Stimulated activated CD8-positive, alpha-beta memory T cell treated with anti-CD3 and anti-CD28 coated beads, Interleukin-4, amount 100 ng/mL, for 24 hours (primary cell): ENCODE measurements around the gene JAZF1.

ENCODE experiments used
- DNase-seq: peaks from one replicate; pipeline ENCODE4 v3.0.0-alpha.2; 2020; ENCODE audit warnings: low read depth

The JAZF1 gene

DNA sequence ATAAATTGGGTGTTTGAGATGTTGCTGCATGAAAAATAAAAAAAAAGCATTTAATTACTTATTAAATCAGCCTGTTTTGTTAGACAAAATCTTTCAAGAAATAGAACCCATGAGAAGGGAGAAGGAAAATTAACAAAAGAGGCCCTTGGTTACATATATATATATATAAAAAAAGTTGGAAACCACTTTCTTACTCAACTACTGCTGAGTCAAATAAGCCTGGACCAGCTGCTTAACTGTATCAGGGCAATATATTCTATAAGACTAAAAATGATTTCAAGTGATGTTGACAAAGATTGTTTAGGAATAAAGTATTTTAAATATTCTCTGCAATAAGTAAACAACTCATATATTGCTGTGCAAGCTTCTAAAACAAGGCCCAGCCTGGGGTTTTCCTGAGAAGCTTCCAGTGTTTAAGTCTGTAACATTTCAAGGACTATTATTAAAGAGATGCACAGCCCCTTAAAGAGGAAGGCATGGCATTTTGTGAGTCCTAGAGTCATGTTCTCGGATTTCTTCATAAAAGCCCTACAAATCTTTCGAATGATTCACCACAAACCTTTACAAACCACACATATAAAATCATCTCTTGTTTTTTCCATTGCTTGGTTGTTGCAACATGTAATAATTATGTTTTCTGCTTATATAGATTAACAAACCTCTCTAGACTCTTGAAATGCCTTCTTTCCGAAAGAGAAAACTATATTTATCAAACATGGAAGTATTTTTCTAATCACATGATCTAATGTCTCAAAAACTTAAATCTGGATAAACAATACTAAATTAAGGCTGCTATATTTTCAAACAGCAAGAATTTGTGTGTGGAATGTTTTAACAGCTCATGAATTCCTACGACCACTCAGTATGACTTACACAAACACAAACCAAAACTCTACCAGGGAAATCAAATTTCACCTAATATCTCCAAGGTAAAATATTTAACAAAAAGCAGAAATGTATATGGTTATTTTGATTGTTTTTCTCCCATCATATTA is 14.3 kb downstream of the JAZF1 start:
- no peak for DNase-seq

DNA sequence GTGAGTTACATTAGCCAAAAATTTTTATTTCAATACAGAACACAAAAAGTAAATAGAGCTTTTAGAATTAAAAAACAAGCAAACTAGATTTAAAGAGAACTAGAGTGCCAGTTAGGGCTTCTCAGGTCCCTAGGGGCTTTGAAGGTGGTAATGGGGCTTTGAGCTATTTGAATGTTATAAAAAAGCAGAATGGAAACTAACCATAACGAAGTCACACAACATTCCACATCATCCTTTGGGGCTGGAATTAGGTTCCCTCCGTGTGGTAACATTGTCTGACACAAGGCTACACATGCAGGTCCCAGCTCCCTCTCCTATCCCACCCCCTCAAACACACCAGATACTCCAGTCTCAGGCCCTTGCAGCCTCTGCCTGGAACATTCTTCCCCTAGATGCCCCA is 15.3 kb downstream of the JAZF1 start:
- DNase-seq: no peak

DNA sequence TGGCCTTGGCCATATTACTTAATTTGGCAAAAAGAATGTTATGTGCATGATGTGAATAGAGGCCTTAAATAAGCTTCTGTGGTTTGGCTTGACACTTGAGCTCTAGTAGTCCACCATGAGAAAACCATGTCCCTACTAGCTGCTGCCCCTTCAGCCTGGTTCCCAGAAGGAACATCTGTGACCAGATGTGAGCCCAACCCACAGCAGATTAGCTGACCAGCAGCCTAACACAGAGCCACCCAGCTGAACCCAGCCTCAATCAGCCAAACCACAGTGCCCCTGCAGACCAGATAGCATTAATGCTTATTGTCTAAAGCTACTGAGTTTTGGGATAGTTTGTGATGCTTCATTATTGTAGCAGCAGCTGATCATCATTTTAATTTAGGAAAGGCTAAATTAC is 16.6 kb downstream of the JAZF1 start:
- DNase-seq: no peak

DNA sequence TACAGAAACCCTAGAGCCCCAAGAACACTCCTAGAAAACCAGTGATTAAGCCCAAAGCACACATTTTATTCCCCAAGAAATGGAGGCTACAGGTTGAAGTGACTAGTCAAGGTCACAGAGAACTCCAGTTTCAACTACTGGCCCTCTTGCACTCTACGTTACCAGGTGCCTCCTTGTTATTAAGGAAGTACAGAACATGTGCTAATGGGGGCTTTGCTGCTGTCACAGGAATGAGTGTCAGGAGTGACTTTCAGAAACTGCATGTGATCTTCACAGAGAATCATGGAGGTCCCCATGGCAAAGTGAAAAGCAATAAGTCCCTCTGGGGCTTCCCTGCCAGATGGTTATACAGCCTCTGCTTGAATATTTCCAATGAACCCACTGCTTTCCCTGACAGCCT is 19.3 kb downstream of the JAZF1 start:
- DNase-seq: no peak

DNA sequence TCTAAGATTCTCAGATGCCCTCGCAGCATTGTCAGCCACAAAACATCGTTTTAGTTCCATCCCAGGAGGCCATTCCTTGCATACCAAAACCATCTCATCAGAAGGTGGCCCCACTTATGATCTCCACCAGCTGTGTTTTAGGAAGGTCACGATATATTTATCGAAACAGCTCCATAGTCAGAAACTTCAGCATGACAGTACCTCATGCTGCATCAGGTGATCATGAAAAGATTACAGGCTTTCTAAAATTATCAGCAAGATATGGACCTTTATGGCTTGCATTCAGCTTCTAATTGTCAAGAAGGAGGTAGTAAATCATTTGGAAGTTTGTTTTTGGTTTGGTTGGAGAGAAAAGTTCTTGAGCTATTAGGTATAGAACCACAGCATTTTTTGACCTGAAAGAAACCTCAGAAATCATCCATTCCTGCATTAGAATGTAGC is 20.0 kb downstream of the JAZF1 start:
- no peak for DNase-seq

DNA sequence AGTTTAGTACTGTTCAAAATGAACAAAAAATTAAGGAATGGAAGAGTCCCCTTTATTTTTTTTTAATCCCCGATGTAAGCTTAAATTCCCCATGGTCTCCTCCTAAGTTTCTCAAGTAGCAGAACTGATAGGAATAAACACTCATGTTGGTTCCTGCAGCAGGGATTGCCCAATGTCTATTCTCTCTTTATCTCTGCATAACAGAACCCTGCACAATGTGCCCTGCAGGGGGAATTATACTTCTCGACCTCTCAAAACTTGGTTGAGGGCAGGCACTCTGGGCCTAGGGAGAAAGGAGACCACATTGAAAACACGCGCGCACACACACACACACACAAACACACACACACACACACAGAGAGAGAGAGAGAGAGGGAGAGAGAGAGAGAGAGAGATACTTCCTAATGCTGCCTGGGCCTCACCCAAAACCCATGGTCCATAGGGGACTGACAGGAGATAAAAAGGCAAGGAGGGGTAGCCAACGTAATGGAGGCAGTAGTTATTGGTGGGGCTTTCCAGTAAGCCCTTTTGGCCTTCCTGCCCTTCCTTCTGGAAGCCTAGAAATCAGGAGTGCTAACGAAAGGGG is 22.7 kb downstream of the JAZF1 start:
- no peak for DNase-seq

DNA sequence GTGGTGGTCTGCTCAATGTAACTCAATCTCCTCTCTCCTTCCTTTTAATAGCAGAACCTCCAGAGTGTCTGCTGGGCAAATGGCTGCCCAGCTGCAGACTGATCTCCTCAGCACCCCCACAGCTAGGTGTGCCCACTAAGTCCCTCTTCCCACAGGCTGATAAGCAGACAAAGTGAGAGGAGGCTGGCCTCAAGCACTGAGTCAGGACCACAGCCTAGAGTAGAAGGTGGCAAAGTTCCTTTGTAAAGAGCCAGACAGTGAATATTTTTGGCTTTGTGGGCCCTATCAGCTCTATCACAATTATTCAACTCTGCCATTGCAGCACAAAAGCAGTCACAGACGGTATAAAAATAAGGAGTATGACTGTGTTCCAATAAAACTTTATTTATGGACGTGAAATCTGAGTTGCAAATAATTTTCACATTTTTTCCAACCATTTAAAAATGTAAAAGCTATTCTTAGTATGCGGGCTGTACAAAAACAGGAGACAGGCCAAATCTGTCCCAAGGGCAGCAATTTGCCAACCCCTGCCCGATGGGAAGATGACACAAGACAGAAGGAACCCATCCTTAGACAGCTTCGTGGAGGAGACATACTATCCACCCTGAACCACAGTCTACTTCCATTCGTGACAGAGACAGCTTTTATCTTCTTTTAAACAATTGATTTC is 23.4 kb downstream of the JAZF1 start:
- DNase-seq: no peak

DNA sequence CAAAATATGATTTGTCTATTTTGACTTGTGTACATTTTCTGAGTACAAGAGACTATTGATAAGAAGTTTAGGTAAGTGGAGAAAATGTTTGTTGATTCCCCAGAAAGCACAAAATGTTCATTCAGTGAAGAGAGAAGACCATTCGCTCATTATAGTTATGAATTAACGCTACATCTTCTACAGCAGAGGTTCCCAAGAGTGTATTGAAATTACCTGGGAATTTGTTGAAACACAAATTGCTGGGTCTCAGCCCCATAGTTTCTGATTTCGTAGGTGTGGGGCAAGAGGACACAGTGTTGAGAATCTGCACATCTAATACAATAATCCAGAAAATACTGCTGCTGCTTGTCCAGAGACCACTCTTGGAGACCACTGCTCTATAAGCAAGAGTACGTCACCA is 24.2 kb downstream of the JAZF1 start:
- DNase-seq: no peak

DNA sequence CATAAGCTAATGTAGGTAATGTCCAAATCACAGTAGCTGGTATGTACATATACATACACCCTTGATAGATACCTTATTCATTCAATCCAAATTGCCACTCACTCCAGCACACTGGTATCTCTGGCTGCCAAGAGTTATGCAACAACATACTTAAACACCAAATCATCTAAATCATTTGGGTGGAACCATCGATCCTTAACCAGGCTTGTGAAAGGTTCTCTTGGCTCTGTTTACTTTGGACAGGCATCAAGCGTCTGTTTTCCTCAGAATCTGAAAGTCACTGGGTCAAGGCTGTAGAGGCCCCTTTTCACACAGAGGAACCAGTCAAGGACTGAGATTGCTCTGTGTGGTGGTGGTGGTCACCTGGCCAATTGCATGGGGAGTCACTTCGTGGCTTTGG is 24.6 kb downstream of the JAZF1 start:
- no peak for DNase-seq

DNA sequence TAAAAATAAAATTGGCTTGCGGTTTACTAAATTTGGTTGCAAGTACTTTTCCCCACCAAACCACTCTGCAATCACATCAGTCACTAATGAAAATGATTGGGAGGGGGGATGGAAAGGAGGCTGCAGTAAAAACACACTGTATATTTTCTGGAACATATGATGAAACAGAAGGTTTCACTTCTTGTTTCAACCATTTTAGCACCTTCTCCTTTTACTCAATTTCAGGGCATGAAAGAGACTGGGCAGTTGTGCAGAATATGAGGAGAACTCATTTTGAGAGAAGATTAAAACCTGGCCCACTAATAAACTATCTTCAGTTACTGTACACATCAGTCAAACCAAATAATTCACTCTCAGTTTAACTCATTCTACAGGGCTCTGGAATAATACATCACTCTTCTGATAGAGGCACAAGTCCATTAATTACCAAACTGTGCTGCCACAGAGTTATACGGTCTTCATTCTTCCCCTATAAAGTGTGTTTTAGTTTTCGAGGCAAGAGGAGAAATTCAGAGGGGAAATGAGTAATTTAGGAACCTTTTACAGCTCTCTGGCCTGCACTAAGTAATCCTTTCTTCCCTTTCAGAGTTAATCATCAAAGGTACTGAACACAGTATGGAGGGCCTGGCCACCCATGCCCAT is 25.5 kb downstream of the JAZF1 start:
- no peak for DNase-seq

DNA sequence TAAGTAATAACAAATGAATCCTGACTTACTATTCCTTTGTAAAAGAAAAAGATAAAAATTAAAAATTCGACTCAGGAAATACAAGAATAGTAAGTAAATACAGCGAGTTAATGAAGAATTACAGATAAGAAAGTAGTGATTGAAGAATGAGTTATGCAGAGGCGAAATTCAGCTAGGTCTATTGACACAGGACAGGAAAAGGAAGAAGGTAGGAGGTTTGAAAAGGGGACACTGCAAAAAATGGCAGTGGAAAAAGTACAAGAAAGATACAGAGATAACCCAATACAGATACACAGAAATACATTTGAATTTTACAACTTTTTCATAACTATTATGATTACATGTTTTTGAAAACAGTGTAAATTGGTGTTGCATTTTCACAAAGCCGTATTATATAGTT is 28.0 kb downstream of the JAZF1 start:
- no peak for DNase-seq

DNA sequence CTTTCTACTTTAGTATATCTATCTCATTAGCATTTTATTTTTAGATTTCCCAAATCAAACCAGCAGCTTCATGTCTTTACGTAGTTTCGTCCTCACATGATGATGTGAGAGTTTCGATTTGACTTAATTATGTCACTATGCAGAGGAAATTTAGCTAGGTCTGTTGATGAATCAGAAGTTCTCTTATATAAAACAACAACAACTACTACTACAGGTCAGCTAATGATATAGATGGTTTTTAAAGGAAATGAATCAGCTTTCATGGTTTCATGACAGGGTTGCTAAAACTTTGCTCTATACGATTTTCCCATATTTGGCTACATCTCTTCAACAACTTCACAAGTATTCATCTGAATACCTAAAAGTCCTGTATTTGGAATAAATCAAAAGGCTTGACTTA is 28.6 kb downstream of the JAZF1 start:
- DNase-seq: no peak

DNA sequence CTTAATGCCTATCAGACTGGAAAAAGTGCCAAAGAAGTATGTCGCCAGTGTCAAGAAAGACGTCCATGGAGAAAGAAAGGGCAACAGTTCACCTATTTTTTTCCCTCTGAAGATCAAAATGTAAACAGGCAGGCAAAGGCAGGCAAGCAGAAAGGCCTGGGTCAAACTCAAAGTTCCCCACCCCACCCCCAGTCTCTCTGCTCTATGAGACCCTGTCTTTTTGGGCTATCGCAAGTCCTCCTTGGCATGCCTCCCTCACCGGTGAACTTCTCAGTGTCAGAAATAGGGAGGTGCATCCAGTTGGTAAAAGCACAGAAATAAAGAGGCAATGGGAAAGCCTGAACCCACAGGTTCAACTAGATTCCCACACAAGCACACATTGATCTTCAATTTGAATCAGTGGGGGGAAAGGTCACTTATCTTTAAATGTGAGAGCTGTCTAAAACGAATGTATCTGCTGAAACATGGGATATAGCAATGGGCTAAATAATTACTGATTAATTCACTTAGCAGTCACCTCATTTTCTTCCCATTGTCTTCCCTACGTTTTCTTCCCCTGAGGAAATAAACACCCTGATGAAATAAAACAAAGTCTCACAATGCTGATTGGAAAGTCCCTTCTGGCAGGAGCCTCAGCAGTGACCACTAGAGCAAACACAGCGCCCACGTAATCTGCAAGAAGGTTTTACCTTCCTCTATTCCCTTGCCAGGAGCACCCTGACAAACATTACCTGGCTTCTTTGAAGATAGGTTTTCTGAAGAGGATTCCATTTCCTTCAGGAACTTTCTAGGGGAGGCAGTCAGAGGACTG is 31.1 kb downstream of the JAZF1 start:
- DNase-seq: no peak

DNA sequence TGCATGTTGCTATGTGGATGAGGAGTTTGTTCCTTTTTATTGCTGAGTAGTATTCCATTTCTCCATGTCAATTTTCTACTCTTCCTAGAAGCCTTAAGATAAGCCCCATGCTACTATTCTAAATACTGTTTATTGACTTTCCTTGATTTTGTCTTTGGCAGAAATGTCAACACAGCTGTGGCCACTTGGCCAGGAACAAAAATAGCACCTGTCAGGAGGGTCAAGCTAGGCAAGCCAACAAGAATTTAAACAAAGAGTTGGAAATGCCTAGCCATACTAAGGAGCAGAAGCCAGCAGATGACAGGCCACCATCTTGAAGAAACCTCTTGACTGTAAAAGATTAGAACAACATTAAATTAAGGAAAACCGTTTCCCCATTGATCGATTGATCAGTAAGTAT is 34.7 kb downstream of the JAZF1 start:
- DNase-seq: no peak

DNA sequence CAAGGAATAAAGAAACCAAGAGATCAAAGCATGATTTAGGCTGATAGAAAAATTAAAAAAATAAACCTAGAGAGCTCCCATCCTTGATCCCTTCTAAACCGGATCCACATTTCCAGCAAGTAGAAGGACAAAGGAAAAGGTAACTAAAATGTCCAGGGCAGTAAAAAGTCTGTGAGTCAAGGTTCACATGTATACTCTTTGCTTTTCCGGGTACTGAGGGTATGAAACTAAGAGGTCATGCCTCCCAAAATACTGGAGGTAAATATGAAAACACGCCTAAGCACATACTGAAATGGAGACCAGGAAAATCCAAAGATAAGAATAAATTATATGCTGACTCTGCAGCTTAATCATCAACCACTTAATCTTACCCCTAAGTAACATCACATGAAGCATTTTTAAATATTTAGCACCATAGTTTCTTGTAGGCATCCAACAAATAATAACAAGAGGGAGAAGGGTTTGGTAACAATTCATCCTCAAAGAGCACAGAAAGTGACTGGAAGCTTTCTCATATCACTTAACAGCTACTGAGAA is 35.4 kb downstream of the JAZF1 start:
- no peak for DNase-seq

DNA sequence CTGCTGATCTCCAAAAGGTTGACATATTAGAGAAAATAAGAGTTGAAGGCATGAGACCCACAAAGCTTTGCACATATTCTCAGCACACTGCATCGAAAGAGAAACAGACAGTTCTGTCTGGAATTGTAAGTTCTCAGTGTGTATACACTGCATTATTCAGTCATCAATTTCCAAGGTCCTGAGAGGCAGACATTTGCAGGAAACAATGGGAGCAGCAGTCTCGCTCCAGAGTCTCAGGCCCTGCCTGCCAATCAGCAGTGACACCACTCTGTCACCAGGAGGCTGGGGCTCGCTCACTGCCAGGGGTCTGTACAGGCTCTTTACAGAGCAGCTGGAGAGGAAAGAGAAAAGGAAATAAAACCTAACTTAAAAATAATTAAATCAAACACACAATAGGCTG is 36.3 kb downstream of the JAZF1 start:
- DNase-seq: no peak

DNA sequence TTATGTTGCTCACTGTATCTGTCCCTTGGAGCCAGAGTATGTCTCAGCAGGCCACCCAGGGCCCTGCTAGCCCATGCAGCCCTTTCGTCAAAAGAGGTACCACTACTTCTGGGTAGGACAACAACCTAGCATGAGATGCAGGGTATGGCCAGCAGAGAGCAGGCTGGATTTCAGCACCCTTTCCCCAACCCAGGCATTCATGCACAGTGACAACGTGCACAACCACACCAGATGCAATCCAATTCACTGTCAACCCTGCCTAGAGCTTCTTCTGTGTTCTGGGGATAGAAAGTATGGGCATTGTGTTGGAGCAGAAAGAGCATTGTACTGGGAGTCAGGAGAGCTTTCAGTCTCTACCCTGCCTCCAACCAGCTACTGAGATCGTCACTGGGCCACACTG is 37.9 kb downstream of the JAZF1 start:
- no peak for DNase-seq

DNA sequence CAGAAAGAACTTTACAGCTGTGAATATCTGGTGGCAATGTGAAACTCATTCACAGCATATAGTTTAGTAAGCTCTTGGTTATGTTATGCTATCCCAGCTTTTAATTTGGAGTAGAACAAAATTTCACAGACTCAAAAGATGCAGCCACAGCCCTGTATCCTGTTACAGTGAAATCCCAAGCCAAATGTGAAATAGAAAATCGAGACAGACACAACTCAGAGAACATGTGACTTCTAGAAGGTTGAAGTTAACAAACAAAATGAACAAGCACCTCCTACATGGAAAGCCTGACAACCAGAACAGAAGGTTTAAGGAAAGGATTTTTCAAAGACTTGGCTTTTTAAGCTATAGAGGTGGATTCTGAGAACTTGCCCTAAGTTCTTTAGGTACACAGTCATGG is 39.6 kb downstream of the JAZF1 start:
- DNase-seq: no peak

DNA sequence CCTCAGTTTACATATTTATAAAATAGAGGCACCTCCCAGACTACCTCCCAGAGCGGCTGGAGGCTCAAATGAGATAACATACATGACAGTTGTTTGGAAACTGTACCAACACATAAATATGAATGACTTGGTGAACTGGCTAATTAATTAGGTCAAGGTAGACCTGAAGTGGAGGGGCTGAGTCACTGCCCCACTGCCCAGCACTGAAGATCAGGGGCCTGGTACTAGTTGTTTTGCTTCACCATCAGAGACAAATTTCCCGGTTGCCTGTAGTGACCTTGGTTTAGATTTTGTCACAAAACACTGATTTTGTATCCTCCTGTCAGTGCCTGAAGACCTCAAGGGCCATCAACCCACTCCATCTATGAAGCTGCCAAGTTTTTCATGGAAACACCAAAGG is 41.8 kb downstream of the JAZF1 start:
- no peak for DNase-seq

DNA sequence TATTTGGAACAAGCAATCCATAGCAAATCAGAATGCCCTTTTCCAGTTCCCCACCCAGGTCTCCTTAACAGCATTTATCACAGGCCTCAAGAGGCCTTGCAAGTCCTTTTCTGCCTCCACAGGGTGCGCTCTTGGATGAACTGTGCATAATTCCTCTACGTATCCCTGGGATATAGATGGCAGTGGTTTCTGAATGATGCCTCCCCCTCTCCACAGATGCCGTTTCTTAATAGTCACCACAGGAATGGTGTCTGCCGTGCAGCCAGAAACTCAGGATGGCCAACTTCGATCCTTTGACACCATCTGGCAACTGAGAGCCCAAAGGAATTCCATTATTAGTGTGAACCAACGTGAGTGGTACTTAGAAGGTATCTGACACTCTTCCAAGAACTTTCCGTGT is 43.1 kb downstream of the JAZF1 start:
- DNase-seq: no peak

DNA sequence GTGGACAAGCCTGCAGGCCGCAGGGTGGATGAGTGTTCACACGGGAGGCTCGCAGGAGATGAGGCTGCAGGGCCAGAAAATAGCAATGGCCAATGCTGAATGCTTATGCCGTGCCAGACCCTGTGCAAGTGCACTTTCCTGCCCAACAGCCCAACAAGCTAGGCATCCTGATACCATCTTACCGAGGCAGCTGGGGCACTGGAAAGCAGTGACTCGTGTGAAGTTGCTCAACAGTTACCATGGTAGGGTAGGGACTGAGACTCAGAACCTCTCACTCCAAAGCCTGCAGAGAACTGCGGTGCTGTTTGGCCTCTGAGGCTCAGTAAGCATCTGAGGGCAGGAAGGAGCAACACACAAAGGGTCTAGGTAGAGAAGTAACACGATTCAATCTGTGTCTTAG is 43.7 kb downstream of the JAZF1 start:
- DNase-seq: no peak
